Measurements from ENCODE around the gene NPVF.
A peak's percentile ranks its signal among the peaks of the same experiment; 100 is the strongest.

NPVF gene

DNA sequence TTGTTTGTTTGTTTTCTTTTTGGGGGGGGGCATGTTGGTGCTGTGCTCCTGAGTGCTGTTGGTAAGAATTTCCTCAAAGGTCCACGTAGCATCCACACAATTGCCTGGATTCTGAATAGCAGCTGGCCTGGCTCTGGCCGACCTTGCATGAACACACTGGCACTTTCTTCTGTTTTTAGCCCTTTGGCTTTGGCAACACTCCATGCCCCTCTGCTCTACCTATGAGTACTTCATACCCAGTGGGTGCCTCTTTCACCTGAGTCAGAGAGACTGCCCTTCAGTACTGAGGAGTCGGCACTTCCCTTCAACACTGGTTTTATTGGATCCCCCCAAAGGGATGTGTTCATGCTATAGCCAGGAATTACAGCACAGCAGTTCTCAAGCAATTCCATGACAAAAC lies 7.2 kb upstream of the NPVF start:
- Histone ChIP-seq H3K27ac (no peak overlapping the region), H3K4me3 (no peak overlapping the region)
- TF ChIP-seq, protein P1, sequence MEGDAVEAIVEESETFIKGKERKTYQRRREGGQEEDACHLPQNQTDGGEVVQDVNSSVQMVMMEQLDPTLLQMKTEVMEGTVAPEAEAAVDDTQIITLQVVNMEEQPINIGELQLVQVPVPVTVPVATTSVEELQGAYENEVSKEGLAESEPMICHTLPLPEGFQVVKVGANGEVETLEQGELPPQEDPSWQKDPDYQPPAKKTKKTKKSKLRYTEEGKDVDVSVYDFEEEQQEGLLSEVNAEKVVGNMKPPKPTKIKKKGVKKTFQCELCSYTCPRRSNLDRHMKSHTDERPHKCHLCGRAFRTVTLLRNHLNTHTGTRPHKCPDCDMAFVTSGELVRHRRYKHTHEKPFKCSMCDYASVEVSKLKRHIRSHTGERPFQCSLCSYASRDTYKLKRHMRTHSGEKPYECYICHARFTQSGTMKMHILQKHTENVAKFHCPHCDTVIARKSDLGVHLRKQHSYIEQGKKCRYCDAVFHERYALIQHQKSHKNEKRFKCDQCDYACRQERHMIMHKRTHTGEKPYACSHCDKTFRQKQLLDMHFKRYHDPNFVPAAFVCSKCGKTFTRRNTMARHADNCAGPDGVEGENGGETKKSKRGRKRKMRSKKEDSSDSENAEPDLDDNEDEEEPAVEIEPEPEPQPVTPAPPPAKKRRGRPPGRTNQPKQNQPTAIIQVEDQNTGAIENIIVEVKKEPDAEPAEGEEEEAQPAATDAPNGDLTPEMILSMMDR (IDR thresholded peaks at IDR 0.05) = no peak
- DNase-seq (ENCODE audit: low spot score) = no peak

DNA sequence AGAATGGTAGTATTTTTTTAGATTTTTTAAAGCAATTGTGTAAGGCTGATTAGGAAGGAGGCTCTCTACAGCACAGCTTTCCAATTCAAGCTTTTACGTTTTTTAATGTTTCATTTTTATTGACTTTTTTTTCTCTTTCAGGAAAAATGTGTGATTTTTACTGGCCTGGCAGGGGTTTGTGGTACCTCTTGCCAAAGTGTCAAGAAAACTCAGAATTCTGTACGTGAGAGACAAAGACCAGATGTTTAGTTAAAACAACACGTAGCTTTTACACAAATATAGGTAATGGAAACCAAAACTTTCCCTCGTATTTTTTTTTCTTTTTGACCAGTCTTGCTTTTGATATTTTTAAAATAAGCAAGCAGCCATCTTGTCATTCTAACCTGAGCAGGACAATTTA lies 6.0 kb upstream of the NPVF start:
- no peak for DNase-seq (ENCODE audit: low spot score)
- H3K4me3 ChIP-seq = no peak overlapping the region
- H3K27ac ChIP-seq = no peak overlapping the region
- TF ChIP-seq, protein P1 (IDR thresholded peaks at IDR 0.05) = no peak

DNA sequence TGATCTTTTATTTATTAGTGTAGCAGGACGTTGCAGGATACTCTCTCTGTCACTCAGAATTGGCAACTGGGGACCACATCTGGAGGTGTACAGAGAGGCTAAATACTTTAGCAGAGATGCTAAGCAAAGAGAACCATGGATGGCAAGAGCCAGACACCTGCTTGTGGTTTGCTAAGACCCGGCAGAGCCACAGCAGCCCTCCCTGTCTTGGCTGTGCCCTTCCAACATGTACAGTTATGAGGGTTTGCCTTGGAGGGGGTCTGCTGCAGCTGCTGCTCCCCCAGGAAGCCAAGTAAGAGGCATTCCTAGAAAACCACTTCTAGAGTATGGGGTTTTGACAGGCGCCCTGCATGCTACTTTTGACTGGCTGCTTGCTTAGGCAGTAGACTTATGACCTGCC lies 5.1 kb downstream of the NPVF start:
- H3K27ac ChIP-seq = no peak overlapping the region
- DNase-seq (ENCODE audit: low spot score) = no peak
- H3K4me3 ChIP-seq = no peak overlapping the region
- TF ChIP-seq, protein P1 (IDR thresholded peaks at IDR 0.05) = no peak

DNA sequence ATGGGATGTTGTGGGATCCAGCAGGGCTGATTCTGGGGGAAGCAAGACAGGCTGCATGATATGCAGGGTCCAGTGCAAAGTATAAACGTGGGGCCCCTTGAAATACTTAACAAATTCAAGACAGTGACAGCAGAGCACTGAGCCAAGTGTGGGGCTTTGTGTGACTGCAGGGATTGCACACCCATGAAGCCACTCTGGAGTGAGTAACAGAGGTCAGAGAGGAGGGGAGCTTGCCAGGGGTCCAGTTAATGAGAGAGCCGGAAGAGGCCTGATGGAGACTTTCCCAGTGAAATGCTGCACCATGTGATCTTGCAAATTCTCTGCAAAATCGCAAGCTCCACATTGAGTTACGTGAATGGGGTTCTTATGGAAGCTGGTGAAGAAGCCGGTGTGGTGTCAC lies 5.6 kb downstream of the NPVF start:
- TF ChIP-seq, protein P1 (IDR thresholded peaks at IDR 0.05) = no peak
- no peak overlapping the region for H3K4me3 ChIP-seq
- H3K27ac ChIP-seq = no peak overlapping the region
- DNase-seq (ENCODE audit: low spot score) = no peak

DNA sequence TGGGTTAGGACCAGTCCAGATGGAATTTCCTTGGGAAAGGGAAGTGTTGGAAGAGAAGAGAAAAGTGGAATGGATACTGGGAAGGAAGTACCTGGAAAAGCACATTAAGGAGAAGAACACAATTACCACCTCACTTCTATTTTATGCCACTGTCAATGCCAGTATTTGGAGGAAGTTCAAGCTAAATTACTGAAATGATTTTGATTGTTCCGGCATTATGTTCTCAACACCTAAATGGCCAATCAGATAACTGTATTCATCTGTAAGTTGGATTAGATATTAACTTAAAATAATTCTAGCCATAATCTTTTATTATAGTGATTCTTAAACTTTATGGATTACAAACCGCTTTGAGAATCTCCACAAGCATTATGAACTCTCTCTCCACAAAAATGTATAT lies 7.3 kb downstream of the NPVF start:
- Histone ChIP-seq H3K4me3 (no peak overlapping the region), H3K27ac (no peak overlapping the region)
- TF ChIP-seq, protein P1 (IDR thresholded peaks at IDR 0.05) = no peak
- no peak for DNase-seq (ENCODE audit: low spot score)

DNA sequence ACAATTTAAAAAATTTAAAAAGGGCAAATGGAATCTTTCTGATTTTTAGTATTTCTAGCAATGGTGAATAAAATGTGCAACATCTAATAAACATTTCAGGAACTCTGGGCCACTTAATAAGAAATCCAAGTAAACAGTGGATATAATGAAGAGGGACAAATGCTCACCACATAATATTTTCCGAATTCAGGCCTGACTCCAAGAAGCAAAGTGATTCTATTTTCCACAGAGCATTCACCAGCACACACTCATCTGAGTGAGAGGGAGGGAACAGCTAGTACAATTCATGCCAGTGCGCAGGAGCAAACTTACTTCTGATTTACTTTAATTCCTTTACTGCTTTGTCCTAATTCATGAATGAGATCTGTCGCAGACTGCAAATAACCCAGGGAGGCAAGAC lies 10.1 kb downstream of the NPVF start:
- TF ChIP-seq, protein P1 (IDR thresholded peaks at IDR 0.05) = no peak
- no peak overlapping the region for H3K27ac ChIP-seq
- no peak overlapping the region for H3K4me3 ChIP-seq
- DNase-seq (ENCODE audit: low spot score) = no peak

DNA sequence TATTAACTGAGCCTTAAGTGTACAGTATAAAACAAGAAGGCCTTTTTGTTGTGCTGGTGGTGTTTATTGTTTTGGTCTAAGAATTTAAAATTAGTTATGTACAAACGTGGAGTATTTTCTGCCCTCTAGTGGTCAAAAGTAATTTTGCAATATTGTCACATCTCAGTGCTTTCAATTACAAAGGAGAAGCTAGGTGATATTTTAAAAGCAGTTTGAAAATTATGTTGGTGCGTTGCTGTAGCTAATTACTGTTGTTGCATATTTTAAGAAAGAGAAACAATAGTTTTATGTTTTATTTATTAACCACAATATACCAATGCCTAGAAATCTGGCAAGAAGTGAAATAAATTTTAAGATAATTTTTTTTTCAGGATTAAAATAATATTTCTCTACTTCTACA lies 11.4 kb downstream of the NPVF start:
- no peak for DNase-seq (ENCODE audit: low spot score)
- no peak overlapping the region for H3K4me3 ChIP-seq
- TF ChIP-seq, protein P1 (IDR thresholded peaks at IDR 0.05) = peak; percentile 78

More for the DNA sequence above, 11.4 kb downstream of the NPVF start:
- no peak overlapping the region for H3K27ac ChIP-seq
